Osteoblast (primary cell): ENCODE measurements around the gene PAQR4. TPM values are rescaled to one million over a fixed set of nuclear protein-coding genes. Genes with fewer than 3 reads are reported as not detected.

Experiments
- DNase-seq: peaks from one replicate; pipeline ENCODE4 v3.0.0; 2011; ENCODE audit warnings: low spot score, mixed read lengths; ENCODE audit not compliant: insufficient read length; ENCODE audit errors: missing footprints
- H2AFZ ChIP-seq: 2 replicates; pipeline ENCODE4 v1.6.0; 2011; ENCODE audit warnings: mild to moderate bottlenecking, low read length
- H3K27ac ChIP-seq: 2 replicates; pipeline ENCODE4 v1.5.1; 2011; ENCODE audit warnings: mild to moderate bottlenecking, low read depth, low read length, moderate library complexity
- H3K27me3 ChIP-seq: 2 replicates; pipeline ENCODE4 v1.6.0; 2012; ENCODE audit warnings: mild to moderate bottlenecking, control low read depth, inconsistent platforms, low read length, moderate library complexity; ENCODE audit not compliant: insufficient read depth
- H3K36me3 ChIP-seq: 2 replicates; pipeline ENCODE4 v1.5.1; 2011; ENCODE audit warnings: mild to moderate bottlenecking, low read length, control low read depth, moderate library complexity; ENCODE audit not compliant: insufficient read depth
- H3K4me1 ChIP-seq: 2 replicates; pipeline ENCODE4 v1.5.1; 2011; ENCODE audit warnings: mild to moderate bottlenecking, low read length, control low read depth, moderate library complexity; ENCODE audit not compliant: insufficient read depth
- H3K4me2 ChIP-seq: 2 replicates; pipeline ENCODE4 v1.6.0; 2011; ENCODE audit warnings: mild to moderate bottlenecking, low read length; ENCODE audit not compliant: insufficient read depth
- H3K4me3 ChIP-seq: fragments of 200-600 bp; sonication (generic); 3 replicates; pipeline ENCODE4 v1.5.1; 2012; ENCODE audit warnings: mild to moderate bottlenecking, low read length, inconsistent platforms; ENCODE audit not compliant: insufficient read depth
- H3K79me2 ChIP-seq: 2 replicates; pipeline ENCODE4 v1.6.0; 2012; ENCODE audit warnings: mild to moderate bottlenecking, low read length, control low read depth, inconsistent platforms; ENCODE audit not compliant: insufficient read depth
- H3K9me3 ChIP-seq: 2 replicates; pipeline ENCODE4 v1.5.1; 2011; ENCODE audit warnings: low read depth, low read length, control low read depth
- H4K20me1 ChIP-seq: 2 replicates; pipeline ENCODE4 v1.6.0; 2012; ENCODE audit warnings: mild to moderate bottlenecking, low read length, control low read depth; ENCODE audit not compliant: insufficient read depth
- total RNA-seq: library from RNA; depleted of rRNA; stranded (reverse); fragments of >200 nt; gene quantifications from 2 replicates; pipeline ENCODE4 v1.2.3, GENCODE V29; 2012
- TF ChIP-seq, protein P1 (sequence below): IDR thresholded peaks from 2 replicates; pipeline ENCODE4 v1.5.1; 2011; ENCODE audit warnings: mild to moderate bottlenecking, low read depth, low read length, moderate library complexity; ENCODE audit errors: extremely low read depth

The PAQR4 gene
- total RNA-seq, 1 donor = 1.8 TPM

GRCh38 chr16:3007059-3007956, 38.2 kb downstream of the PAQR4 start:
- no peak overlapping the region for H3K4me3 ChIP-seq
- no peaks in the 10 kb centered on the region for H3K4me1 ChIP-seq
- peaks cover 68% of the 10 kb centered on the region for H3K27me3 ChIP-seq
- H3K79me2 ChIP-seq = no peaks in the 10 kb centered on the region
- H3K9me3 ChIP-seq = no peaks in the 10 kb centered on the region
- no peak overlapping the region for H3K4me2 ChIP-seq
- no peaks in the 10 kb centered on the region for H4K20me1 ChIP-seq
- TF ChIP-seq, protein P1, sequence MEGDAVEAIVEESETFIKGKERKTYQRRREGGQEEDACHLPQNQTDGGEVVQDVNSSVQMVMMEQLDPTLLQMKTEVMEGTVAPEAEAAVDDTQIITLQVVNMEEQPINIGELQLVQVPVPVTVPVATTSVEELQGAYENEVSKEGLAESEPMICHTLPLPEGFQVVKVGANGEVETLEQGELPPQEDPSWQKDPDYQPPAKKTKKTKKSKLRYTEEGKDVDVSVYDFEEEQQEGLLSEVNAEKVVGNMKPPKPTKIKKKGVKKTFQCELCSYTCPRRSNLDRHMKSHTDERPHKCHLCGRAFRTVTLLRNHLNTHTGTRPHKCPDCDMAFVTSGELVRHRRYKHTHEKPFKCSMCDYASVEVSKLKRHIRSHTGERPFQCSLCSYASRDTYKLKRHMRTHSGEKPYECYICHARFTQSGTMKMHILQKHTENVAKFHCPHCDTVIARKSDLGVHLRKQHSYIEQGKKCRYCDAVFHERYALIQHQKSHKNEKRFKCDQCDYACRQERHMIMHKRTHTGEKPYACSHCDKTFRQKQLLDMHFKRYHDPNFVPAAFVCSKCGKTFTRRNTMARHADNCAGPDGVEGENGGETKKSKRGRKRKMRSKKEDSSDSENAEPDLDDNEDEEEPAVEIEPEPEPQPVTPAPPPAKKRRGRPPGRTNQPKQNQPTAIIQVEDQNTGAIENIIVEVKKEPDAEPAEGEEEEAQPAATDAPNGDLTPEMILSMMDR = no peak
- H2AFZ ChIP-seq = no peak overlapping the region
- no peak for DNase-seq
- H3K27ac ChIP-seq = no peak overlapping the region
- H3K36me3 ChIP-seq = no peaks in the 10 kb centered on the region

GRCh38 chr16:3007957-3008689, 39.0 kb downstream of the PAQR4 start:
- Histone ChIP-seq H3K4me3 (no peak overlapping the region), H2AFZ (no peak overlapping the region), H4K20me1 (no peaks in the 10 kb centered on the region)

DNA sequence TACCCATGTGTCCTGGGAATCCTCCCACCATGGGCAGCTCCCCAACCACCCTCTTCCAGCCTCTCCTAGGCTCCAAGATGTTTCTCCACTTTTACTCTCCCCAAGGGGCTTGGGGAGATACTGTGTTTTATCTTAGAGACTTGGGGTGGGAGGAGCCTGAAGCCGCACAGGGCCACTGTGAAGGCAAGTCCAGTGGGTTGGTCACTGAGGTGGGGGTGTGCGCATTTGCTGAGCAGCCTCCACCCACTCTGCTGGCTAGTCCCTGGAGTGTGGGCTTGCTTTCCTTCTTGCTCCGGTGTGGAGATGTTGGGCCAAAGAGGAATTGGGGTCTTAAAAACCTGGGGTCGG, 39.5 kb downstream of the PAQR4 start:
- Histone ChIP-seq H3K9me3 (no peaks in the 10 kb centered on the region), H3K27me3 (peaks cover 80% of the 10 kb centered on the region), H3K4me1 (no peaks in the 10 kb centered on the region), H3K4me2 (no peak overlapping the region), H2AFZ (no peak overlapping the region), H3K27ac (no peak overlapping the region), H3K79me2 (no peaks in the 10 kb centered on the region), H3K4me3 (no peak overlapping the region), H3K36me3 (no peaks in the 10 kb centered on the region), H4K20me1 (no peaks in the 10 kb centered on the region)
- peak; percentile 80 for DNase-seq
- TF ChIP-seq, protein P1 = no peak

More at GRCh38 chr16:3007957-3008689, 39.0 kb downstream of the PAQR4 start:
- Histone ChIP-seq H3K79me2 (no peaks in the 10 kb centered on the region), H3K4me2 (no peak overlapping the region), H3K9me3 (no peaks in the 10 kb centered on the region), H3K27ac (no peak overlapping the region), H3K36me3 (no peaks in the 10 kb centered on the region), H3K27me3 (peaks cover 75% of the 10 kb centered on the region), H3K4me1 (no peaks in the 10 kb centered on the region)
- TF ChIP-seq, protein P1 = no peak
- DNase-seq = no peak
